H1 (cell line): Measurements from ENCODE around the gene LIPG. TPM values are rescaled to one million over a fixed set of nuclear protein-coding genes. Genes with fewer than 3 reads are reported as not detected.

Experiments used
- ASH2L ChIP-seq: fragments of 200-600, 300-600 bp; sonication (generic); IDR thresholded peaks from one replicate; pipeline ENCODE4 v1.7.1; 2017; ENCODE audit warnings: low read length
- BCL11A ChIP-seq, 2 experiments: IDR thresholded peaks; one replicate each; pipeline ENCODE4 v1.6.1; 2011; ENCODE audit warnings: low read depth in 2 of 2, low read length in 2 of 2, mild to moderate bottlenecking in 2 of 2
- GABPA ChIP-seq: IDR thresholded peaks from 2 replicates; pipeline ENCODE4 v1.6.1; 2011; ENCODE audit warnings: mild to moderate bottlenecking, low read length, moderate library complexity, borderline replicate concordance; ENCODE audit not compliant: insufficient read depth
- KDM4A ChIP-seq: IDR thresholded peaks from one replicate; pipeline ENCODE4 v1.7.1; 2012; ENCODE audit warnings: low read depth, mild to moderate bottlenecking, moderate library complexity, low read length, inconsistent platforms; ENCODE audit not compliant: severe bottlenecking
- NRF1 ChIP-seq: IDR thresholded peaks from 2 replicates; pipeline ENCODE4 v1.6.1; 2011; ENCODE audit warnings: mild to moderate bottlenecking, low read depth, low read length, improper control_type of control experiment
- POLR2AphosphoS5 ChIP-seq: IDR thresholded peaks from 2 replicates; pipeline ENCODE4 v1.6.1; 2011; ENCODE audit warnings: low read depth, low read length
- SRF ChIP-seq: IDR thresholded peaks from 2 replicates; pipeline ENCODE4 v1.6.1; 2011; ENCODE audit warnings: mild to moderate bottlenecking, low read depth, low read length, moderate library complexity
- SUZ12 ChIP-seq: fragments of 200-600 bp; sonication (generic); IDR thresholded peaks from 2 replicates; pipeline ENCODE4 v1.6.1; 2012; ENCODE audit warnings: mild to moderate bottlenecking, inconsistent platforms, low read length, moderate library complexity, mixed read lengths
- ZNF274 ChIP-seq: IDR thresholded peaks from 2 replicates; pipeline ENCODE4 v1.7.0; 2012; ENCODE audit warnings: low read length, borderline replicate concordance; ENCODE audit errors: extremely low read depth
- polyA plus RNA-seq, 7 experiments: library from polyadenylated mRNA; depleted of rRNA in 3 of 7; stranded (reverse) in 5 of 7; unstranded in 2 of 7; fragments of >200 nt in 5 of 7; fragments of 200-250 nt in 2 of 7; gene quantifications; 1 replicate in 5 of 7; 2 replicates in 1 of 7; 4 replicates in 1 of 7; pipeline versions ENCODE4 v1.2.1 to v1.2.3, GENCODE V29; 2011 to 2013; ENCODE audit warnings: missing spikeins in 2 of 7, mixed read lengths in 2 of 7
- total RNA-seq: library from RNA; stranded (reverse); fragmentation: NEBNext Ultra II Directional; extraction: Animal tissue kit (Norgen Biotek cat#: 25700); gene quantifications from 2 replicates; pipeline ENCODE4 v1.2.1, GENCODE V29; 2021

Gene LIPG
- total and polyA plus RNA-seq, 2 of the 8 experiments (the other 6 are each of a cell fraction or from before 2014, with no cell fraction given), result 9.2 to 9.8 TPM

DNA sequence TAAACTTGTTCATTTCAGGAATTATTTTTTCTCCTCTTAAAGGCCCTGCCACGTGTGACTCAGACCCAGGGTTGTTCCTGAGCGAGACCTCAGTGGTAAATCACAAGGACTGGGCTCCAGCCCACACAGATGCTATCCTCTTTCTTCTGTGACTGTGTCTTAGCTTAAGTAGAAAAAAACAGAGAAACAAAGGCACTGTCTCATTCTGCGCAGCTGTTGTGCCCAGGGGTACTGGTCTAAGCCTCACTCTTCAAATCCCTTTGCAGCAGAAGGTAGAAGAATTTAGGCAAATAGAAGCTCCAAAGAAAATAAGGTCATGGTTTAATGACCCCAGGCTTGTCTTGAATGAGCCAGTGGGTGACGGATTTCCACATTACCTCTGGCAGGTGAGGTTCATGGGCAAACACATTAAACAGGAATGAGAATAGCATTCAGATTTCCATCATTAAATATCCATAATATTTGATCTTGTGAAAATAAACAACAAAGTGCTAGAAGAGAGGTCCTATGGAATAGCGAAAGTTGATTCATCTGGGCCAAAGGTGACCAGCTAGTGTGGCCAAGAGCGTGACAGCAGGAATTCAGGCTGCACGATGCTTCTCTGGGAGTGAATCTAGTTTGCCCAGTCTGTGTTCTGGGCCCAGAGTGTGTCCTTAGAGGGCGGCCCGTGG, 63.3 kb downstream of the LIPG start (continued):
- TF ChIP-seq POLR2AphosphoS5 (no peak), SUZ12 (no peak), BCL11A (IDR thresholded peaks at IDR 0.05; ENCODE audit: low read depth in 2 of 2, low read length in 2 of 2) (no peak), SRF (no peak), NRF1 (no peak), ZNF274 (no peak), ASH2L (no peak), GABPA (no peak), KDM4A (no peak)
